Panc1 (cell line): ENCODE results near the gene PSRC1.

ENCODE experiments used
- CTCF ChIP-seq: fragments of 450-650 bp; IDR thresholded peaks from 2 replicates; pipeline ENCODE4 v1.5.1; 2017; ENCODE audit warnings: mild to moderate bottlenecking
- POLR2AphosphoS5 ChIP-seq: IDR thresholded peaks from 2 replicates; pipeline ENCODE4 v1.6.1; 2012; ENCODE audit warnings: mild to moderate bottlenecking, low read depth, low read length, moderate library complexity
- REST ChIP-seq, 2 experiments: IDR thresholded peaks; 2 replicates each; pipeline ENCODE4 v1.6.1; 2011 to 2012; ENCODE audit warnings: low read depth in 2 of 2, control low read depth in 1 of 2, low read length in 1 of 2, mild to moderate bottlenecking in 1 of 2, moderate library complexity in 1 of 2; ENCODE audit not compliant: insufficient read depth in 1 of 2
- TCF7L2 ChIP-seq: IDR thresholded peaks from 2 replicates; pipeline ENCODE4 v1.6.1; 2011; ENCODE audit warnings: mild to moderate bottlenecking, low read depth, low read length, inconsistent platforms

GRCh38 chr1:109266965-109267364 is 16.0 kb downstream of the PSRC1 start:
- TF ChIP-seq POLR2AphosphoS5, result no peak
- no peak for TF ChIP-seq CTCF
- TF ChIP-seq TCF7L2, result no peak
- TF ChIP-seq REST (IDR thresholded peaks at IDR 0.05; ENCODE audit: insufficient read depth in 1 of 2, low read depth in 2 of 2, low read length in 1 of 2), result no peak
